Activated CD4-positive, CD25-positive, alpha-beta regulatory T cell treated with anti-CD3 and anti-CD28 coated beads, Interleukin-2, amount 50 U/mL, for 24 hours (primary cell): Measurements from ENCODE around the gene TMEM174.

ENCODE experiments used
- ATAC-seq, 2 donors: fragments of 150-1000 bp; cut with Tn5 transposase; one replicate each; pipeline ENCODE4 v1.10.0; 2021; ENCODE audit warnings: mild to moderate bottlenecking in 1 of 2, moderate library complexity in 1 of 2

TMEM174 gene

GRCh38 chr5:73172951-73173350 lies at the start of gene TMEM174:
TMEM174 (plus strand) TSS chr5:73173193; CDS start chr5:73173244, 51 bp downstream.
- no peak for ATAC-seq

- no peak for ATAC-seq
These were observed 47.7 kb upstream of the TMEM174 start for GRCh38 chr5:73125289-73125688.

- no peak for ATAC-seq
These were observed 46.6 kb upstream of the TMEM174 start for GRCh38 chr5:73126381-73126780.

- ATAC-seq = no peak
These were observed 46.0 kb upstream of the TMEM174 start for GRCh38 chr5:73126957-73127356.

GRCh38 chr5:73129143-73129542 lies 43.9 kb upstream of the TMEM174 start:
- no peak for ATAC-seq

- ATAC-seq = no peak
These were observed 42.2 kb upstream of the TMEM174 start for GRCh38 chr5:73130811-73131210.

GRCh38 chr5:73131711-73132425 lies 41.1 kb upstream of the TMEM174 start:
- ATAC-seq = no peak

GRCh38 chr5:73132759-73133158 lies 40.2 kb upstream of the TMEM174 start:
- ATAC-seq = no peak

- ATAC-seq = no peak
These were observed 38.0 kb upstream of the TMEM174 start for GRCh38 chr5:73135021-73135420.

- ATAC-seq = no peak
These were observed 37.5 kb upstream of the TMEM174 start for GRCh38 chr5:73135429-73136054.

- no peak for ATAC-seq
These were observed 36.9 kb upstream of the TMEM174 start for GRCh38 chr5:73136055-73136562.

- ATAC-seq = no peak
These were observed 35.1 kb upstream of the TMEM174 start for GRCh38 chr5:73137563-73138530.

GRCh38 chr5:73139485-73139884 lies 33.5 kb upstream of the TMEM174 start:
- no peak for ATAC-seq

- no peak for ATAC-seq
These were observed 32.2 kb upstream of the TMEM174 start for GRCh38 chr5:73140801-73141200.

GRCh38 chr5:73142035-73142434 lies 31.0 kb upstream of the TMEM174 start:
- ATAC-seq = no peak

GRCh38 chr5:73143716-73144115 lies 29.3 kb upstream of the TMEM174 start:
- ATAC-seq = no peak

GRCh38 chr5:73149540-73149939 lies 23.5 kb upstream of the TMEM174 start:
- ATAC-seq = no peak

- no peak for ATAC-seq
These were observed 22.1 kb upstream of the TMEM174 start for GRCh38 chr5:73150876-73151275.

GRCh38 chr5:73151766-73152410 lies 21.1 kb upstream of the TMEM174 start:
- ATAC-seq = no peak

GRCh38 chr5:73152411-73153388 lies 20.3 kb upstream of the TMEM174 start:
- ATAC-seq = no peak

GRCh38 chr5:73153513-73153912 lies 19.5 kb upstream of the TMEM174 start:
- no peak for ATAC-seq
